Upper lobe of left lung (tissue), 6 donors: ENCODE data around the gene ZNF654. TPM values are rescaled to one million over a fixed set of nuclear protein-coding genes. Genes with fewer than 3 reads are reported as not detected.
"Not testable (repeated sequence)": the region's sequence is repeated elsewhere in the genome, so short reads cannot be mapped to it uniquely, and the experiment has no call there.

Experiments
- ATAC-seq, 2 donors: fragments of 200-7000 bp; cut with Tn5 transposase; one replicate each; pipeline ENCODE4 v1.9.1; 2022; ENCODE audit warnings: mild to moderate bottlenecking in 2 of 2, moderate library complexity in 2 of 2; ENCODE audit not compliant: low FRiP score in 2 of 2
- DNase-seq, 2 donors: peaks; one replicate each; pipeline ENCODE4 v3.0.0-alpha.2; 2019 to 2020
- H3K27ac ChIP-seq, 4 donors: fragments of 200-600 bp; sonication (generic); one replicate each; pipeline ENCODE4 v1.5.1; 2016 to 2019
- H3K27me3 ChIP-seq, 4 donors: fragments of 200-600 bp; sonication (generic); one replicate each; pipeline ENCODE4 v1.5.1; 2017 to 2019
- H3K36me3 ChIP-seq, 4 donors: fragments of 200-600 bp; sonication (generic); one replicate each; pipeline ENCODE4 v1.5.1; 2016 to 2019
- H3K4me1 ChIP-seq, 4 donors: fragments of 200-600 bp; sonication (generic); one replicate each; pipeline ENCODE4 v1.5.1; 2018 to 2019
- H3K4me3 ChIP-seq, 4 donors: fragments of 200-600 bp; sonication (generic); one replicate each; pipeline ENCODE4 v1.5.1; 2017 to 2019; ENCODE audit warnings: mild to moderate bottlenecking in 2 of 4, moderate library complexity in 1 of 4
- H3K9me3 ChIP-seq, 4 donors: fragments of 200-600 bp; sonication (generic); one replicate each; pipeline ENCODE4 v1.5.1; 2018 to 2019
- CTCF ChIP-seq, 6 experiments: fragments of 450-650 bp in 4 of 6; fragments of 200-600 bp in 2 of 6; sonication (generic) in 2 of 6; IDR thresholded peaks; one replicate each; pipeline ENCODE4 v1.5.1; 2016 to 2019; ENCODE audit warnings: antibody characterized with exemption in 6 of 6
- EP300 ChIP-seq, 4 donors: sonication (generic); formaldehyde crosslinking; IDR thresholded peaks; one replicate each; pipeline ENCODE4 v1.5.1; 2017; ENCODE audit warnings: antibody characterized with exemption in 4 of 4, control low read depth in 2 of 4
- POLR2A ChIP-seq, 4 donors: fragments of 450-650 bp; IDR thresholded peaks; one replicate each; pipeline ENCODE4 v1.5.1; 2016 to 2017; ENCODE audit warnings: antibody characterized with exemption in 4 of 4, mild to moderate bottlenecking in 2 of 4
- POLR2AphosphoS5 ChIP-seq, 2 donors: sonication (generic); formaldehyde crosslinking; IDR thresholded peaks; one replicate each; pipeline ENCODE4 v1.5.1; 2017; ENCODE audit warnings: antibody characterized with exemption in 2 of 2
- WGBS, 2 donors: methylation state at CpG; one replicate each; pipeline ENCODE4 v1.1.5; 2017 to 2018; 5-methylcytosine and 5-hydroxymethylcytosine counted together
- total RNA-seq, 6 donors: library from RNA; depleted of rRNA in 4 of 6; stranded (reverse); fragments of >200 nt in 4 of 6; gene quantifications; one replicate each; pipeline versions ENCODE4 v1.1.0 to v1.2.1, GENCODE V29; 2016 to 2021
- donor health status: DM: no; HTN: no; CAD: no; lungs with moderate emphysema.
- donor health status: DM: no; HTN: yes; CAD: no; lungs with severe emphysema.

The ZNF654 gene
- total RNA-seq, result 10 to 100 TPM in 5 of 6 donors, 1 to 10 TPM in 1; 4.9 to 21.4 (median 13.8) TPM

GRCh38 chr3:88058581-88059379 lies at the start of gene ZNF654, which contains the start of gene CGGBP1:
TSS of gene ZNF654 (plus strand) at chr3:88059255. CDS start at chr3:88059320, 65 bp downstream.
TSS of gene CGGBP1 (minus strand) at chr3:88059005. CDS start at chr3:88055976, 3,029 bp downstream.
- 0 to 1% methylated on average over 27 to 75 of the region's 76 CpGs for WGBS, 2 donors
- ATAC-seq (peak; percentile 97 to 100), DNase-seq (peak; percentile 97)
- peaks cover 8 to 17% (median 13%) of the 10 kb centered on the region in 4 donors for H3K36me3 ChIP-seq
- H3K4me3 ChIP-seq, result peak within 1 kb of the TSS; percentile 63 to 98 (median 94)
- peaks cover 25 to 41% (median 32%) of the 10 kb centered on the region in 4 donors for H3K4me1 ChIP-seq
- TF ChIP-seq CTCF (IDR thresholded peaks at IDR 0.05) (peak in 1 of 6 experiments; percentile 22), POLR2AphosphoS5 (IDR thresholded peaks at IDR 0.05) (peak; percentile 65 to 92), EP300 (IDR thresholded peaks at IDR 0.05) (no peak), POLR2A (IDR thresholded peaks at IDR 0.05) (peak; percentile 61 to 95 (median 72))
- H3K9me3 ChIP-seq, result no peaks in the 10 kb centered on the region
- peak within 1 kb of the TSS; percentile 94 to 95 (median 95) for H3K27ac ChIP-seq
- no peaks in the 10 kb centered on the region for H3K27me3 ChIP-seq

GRCh38 chr3:88010810-88011209 lies 48.2 kb upstream of the ZNF654 start:
- Histone ChIP-seq H3K9me3 (no peaks in the 10 kb centered on the region), H3K27ac (no peak overlapping the region), H3K36me3 (no peaks in the 10 kb centered on the region), H3K4me3 (no peak overlapping the region), H3K4me1 (no peaks in the 10 kb centered on the region), H3K27me3 (no peaks in the 10 kb centered on the region)
- no peak for TF ChIP-seq POLR2A (IDR thresholded peaks at IDR 0.05)
- no peak for TF ChIP-seq POLR2AphosphoS5 (IDR thresholded peaks at IDR 0.05)
- TF ChIP-seq EP300 (IDR thresholded peaks at IDR 0.05), result no peak
- TF ChIP-seq CTCF (IDR thresholded peaks at IDR 0.05), result no peak
- ATAC-seq, result no peak
- WGBS, 2 donors, result 81 to 87% methylated on average over 5 of the region's 5 CpGs
- DNase-seq, result no peak

GRCh38 chr3:88013592-88013991 lies 45.5 kb upstream of the ZNF654 start:
- no peak overlapping the region for H3K27ac ChIP-seq
- DNase-seq, result no peak
- no peak for TF ChIP-seq EP300 (IDR thresholded peaks at IDR 0.05)
- no peak for TF ChIP-seq POLR2AphosphoS5 (IDR thresholded peaks at IDR 0.05)
- no peak for TF ChIP-seq CTCF (IDR thresholded peaks at IDR 0.05)
- no peak for TF ChIP-seq POLR2A (IDR thresholded peaks at IDR 0.05)
- ATAC-seq, result peak in 1 of 2 donors; percentile 38
- H3K4me1 ChIP-seq, result no peaks in the 10 kb centered on the region
- 42 to 48% methylated on average over 2 of the region's 2 CpGs for WGBS, 2 donors
- no peaks in the 10 kb centered on the region for H3K9me3 ChIP-seq
- H3K4me3 ChIP-seq, result no peak overlapping the region
- H3K36me3 ChIP-seq, result no peaks in the 10 kb centered on the region
- H3K27me3 ChIP-seq, result no peaks in the 10 kb centered on the region

GRCh38 chr3:88015656-88016055 lies 43.4 kb upstream of the ZNF654 start:
- not testable (repeated sequence) for H3K4me3 ChIP-seq, H3K27ac ChIP-seq, H3K27me3 ChIP-seq, H3K36me3 ChIP-seq, ATAC-seq, H3K9me3 ChIP-seq, H3K4me1 ChIP-seq
- DNase-seq, result peak in 1 of 2 donors; percentile 75
- 91 to 99% methylated on average over 18 to 28 of the region's 35 CpGs for WGBS, 2 donors

- H3K9me3 ChIP-seq, result no peaks in the 10 kb centered on the region
- TF ChIP-seq CTCF (IDR thresholded peaks at IDR 0.05) (no peak), POLR2A (IDR thresholded peaks at IDR 0.05) (no peak), EP300 (IDR thresholded peaks at IDR 0.05) (no peak), POLR2AphosphoS5 (IDR thresholded peaks at IDR 0.05) (no peak)
- ATAC-seq, result no peak
These were observed 40.0 kb upstream of the ZNF654 start for GRCh38 chr3:88019024-88019423.

More at GRCh38 chr3:88019024-88019423, 40.0 kb upstream of the ZNF654 start:
- Histone ChIP-seq H3K27me3 (no peaks in the 10 kb centered on the region), H3K4me3 (no peak overlapping the region), H3K27ac (no peak overlapping the region), H3K36me3 (no peaks in the 10 kb centered on the region), H3K4me1 (no peaks in the 10 kb centered on the region)
- DNase-seq, result no peak
- 48 to 59% methylated on average over 2 of the region's 2 CpGs for WGBS, 2 donors
